Activated T-helper 1 cell treated with anti-CD3 and anti-CD28 coated beads, Interleukin-2, amount 50 U/mL, for 16 hours (primary cell): Measurements from ENCODE around the gene CHRD.
"Not testable (repeated sequence)": the region's sequence is repeated elsewhere in the genome, so short reads cannot be mapped to it uniquely, and the experiment has no call there.

ENCODE experiments used
- DNase-seq, 2 donors: peaks; one replicate each; pipeline ENCODE4 v3.0.0-alpha.2; 2020; ENCODE audit warnings: low read depth in 1 of 2, low spot score in 1 of 2

CHRD gene

DNA sequence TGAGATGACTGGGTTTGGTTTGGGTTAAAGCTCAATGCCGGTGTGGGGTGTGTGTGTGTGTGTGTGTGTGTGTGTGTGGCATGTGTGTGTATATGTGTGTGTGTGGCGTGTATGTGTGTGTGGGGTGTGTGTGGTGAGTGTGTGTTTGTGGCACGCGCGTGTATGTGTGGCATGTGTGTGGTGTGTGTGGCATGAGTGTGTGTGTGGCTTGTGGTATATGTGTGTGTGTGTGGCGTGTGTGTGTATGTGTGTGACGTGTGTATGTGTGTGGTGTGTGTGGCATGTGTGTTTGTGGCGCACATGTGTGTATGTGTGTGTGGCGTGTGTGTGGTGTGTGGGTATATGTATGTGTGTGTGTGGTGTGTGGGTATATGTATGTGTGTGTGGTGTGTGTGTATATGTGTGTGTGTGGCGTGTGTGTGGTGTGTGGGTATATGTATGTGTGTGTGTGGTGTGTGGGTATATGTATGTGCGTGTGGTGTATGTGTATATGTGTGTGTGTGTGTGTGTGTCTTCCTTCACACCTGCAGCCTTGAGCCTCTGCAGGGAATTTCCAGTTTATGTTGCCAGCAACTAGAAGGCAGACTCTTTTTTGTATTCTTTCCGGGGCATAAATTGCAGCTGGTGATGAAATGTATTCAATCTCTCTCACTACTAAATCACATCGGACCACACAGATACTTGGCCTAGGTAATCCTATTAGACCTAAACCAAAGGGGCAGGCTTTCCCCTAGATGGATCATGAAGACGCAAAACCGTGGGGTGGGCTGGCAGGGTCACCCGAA, 34.8 kb downstream of the CHRD start:
- DNase-seq = no peak

DNA sequence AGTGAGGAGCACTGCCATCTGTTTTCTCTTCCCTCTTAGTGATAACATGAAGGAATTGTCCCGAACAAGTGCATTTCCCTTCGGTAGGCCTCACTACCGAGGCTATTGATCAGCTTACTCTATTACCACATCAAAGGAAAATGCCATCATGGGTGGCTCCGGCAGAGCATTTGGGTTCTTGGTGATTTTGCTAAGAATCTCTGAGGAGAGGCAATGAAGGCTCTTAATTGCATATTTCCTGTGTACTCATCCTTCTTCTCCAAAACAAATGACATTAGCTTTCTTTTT, 35.3 kb downstream of the CHRD start:
- no peak for DNase-seq

GRCh38 chr3:184417619-184418327, 37.9 kb downstream of the CHRD start:
- DNase-seq = peak; percentile 40 to 42

- DNase-seq = no peak
Measured at GRCh38 chr3:184419171-184419570, 39.3 kb downstream of the CHRD start.

GRCh38 chr3:184423561-184423960, 43.7 kb downstream of the CHRD start:
- DNase-seq = no peak

- DNase-seq = no peak
Measured at GRCh38 chr3:184426691-184427141, 46.9 kb downstream of the CHRD start.

GRCh38 chr3:184428561-184429175, 48.8 kb downstream of the CHRD start:
- no peak for DNase-seq

DNA sequence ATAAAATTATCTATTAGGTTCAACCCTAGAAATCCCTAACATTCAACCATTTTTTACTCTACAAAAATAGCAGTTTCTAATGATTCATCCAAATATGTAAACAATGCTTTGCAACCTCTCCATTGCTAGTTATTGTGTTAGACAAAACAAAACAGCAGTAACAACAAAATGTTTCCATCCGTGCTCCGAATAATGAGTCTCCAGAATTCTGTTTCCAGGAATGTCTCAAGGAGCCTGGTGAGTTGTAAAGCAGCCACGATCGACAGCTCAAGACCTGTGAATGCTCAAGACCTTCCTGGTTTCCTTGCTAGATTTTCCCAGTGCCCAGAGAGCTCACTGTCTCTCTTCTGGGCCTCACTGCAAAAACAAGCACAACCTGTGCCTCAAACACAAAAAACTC, 49.9 kb downstream of the CHRD start:
- no peak for DNase-seq

DNA sequence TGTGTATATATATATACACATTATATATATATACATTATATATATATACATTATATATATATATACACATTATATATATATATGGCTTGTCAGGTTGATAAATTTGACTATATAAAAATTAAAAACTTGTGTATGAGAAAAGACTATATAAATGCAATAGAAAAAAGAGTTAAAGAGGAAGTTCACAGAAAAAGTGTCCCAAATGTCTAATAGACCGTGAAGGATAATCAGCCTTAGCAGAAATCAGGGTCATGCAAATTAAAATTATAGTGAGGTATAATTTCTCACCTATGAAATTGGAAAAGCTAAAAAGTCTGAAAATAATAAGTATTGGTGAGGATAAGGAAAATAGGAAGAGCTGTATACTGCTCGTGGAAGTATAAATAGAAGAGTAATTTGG, 51.1 kb downstream of the CHRD start:
- no peak for DNase-seq

DNA sequence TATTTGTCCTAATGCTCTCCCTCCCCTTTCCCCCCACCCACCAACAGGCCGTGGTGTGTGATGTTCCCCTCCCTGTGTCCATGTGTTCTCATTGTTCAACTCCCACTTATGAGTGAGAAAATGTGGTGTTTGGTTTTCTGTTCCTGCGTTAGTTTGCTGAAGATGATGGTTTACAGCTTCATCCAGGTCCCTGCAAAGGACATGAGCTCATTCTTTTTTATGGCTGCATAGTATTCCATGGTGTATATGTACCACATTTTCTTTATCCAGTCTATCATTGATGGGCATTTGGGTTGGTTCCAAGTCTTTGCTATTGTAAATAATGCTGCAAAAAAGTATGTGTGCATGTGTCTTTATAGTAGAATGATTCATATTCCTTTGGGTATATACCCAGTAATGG, 53.3 kb downstream of the CHRD start:
- not testable (repeated sequence) for DNase-seq

GRCh38 chr3:184439096-184439495, 59.2 kb downstream of the CHRD start:
- no peak for DNase-seq
